DMS79 (cell line): ENCODE measurements around the gene PRUNE1.

ENCODE experiments used
- DNase-seq: peaks from one replicate; lab custom pipeline; 2025; lab: John Stamatoyannopoulos, UW

Gene PRUNE1

DNA sequence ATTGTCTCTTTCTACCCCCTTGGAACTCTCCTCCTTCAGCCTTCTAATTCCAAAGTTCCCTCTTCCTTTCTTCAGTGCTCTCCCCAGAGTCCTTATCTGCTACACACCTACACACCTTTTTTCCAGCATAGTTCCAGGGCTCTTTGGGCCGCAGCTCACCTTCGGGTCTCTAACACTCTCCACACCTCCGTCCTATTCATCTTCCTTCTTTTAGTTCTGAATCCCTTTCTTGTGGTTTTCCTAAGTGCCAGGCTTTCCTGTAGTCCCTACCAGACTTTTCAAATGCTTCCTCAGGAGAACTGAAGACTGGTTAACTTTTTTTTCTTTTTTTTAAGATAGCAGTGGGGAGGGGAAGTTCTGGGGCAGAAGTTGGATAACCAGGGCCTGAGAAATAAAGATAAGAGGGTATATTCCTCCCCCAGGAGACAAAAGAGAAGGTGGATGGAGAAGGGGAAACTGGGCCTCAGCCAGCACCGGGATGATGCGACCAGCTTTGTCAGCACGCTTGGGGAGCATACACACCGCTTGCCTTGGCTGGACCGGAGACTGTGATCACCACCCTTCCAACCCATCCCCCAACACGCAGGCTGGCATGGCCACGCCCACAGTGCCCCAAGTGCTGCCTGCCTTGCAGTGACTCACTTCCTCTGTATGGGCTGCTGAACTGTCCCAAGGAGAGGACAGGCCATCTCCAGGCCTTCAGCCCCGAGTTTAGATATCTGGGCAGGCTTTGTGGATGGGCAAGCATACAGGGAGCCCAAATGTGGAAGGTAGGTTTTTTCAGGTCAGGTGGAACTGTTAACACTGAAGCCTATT, 31.2 kb upstream of the PRUNE1 start:
- DNase-seq = no peak

DNA sequence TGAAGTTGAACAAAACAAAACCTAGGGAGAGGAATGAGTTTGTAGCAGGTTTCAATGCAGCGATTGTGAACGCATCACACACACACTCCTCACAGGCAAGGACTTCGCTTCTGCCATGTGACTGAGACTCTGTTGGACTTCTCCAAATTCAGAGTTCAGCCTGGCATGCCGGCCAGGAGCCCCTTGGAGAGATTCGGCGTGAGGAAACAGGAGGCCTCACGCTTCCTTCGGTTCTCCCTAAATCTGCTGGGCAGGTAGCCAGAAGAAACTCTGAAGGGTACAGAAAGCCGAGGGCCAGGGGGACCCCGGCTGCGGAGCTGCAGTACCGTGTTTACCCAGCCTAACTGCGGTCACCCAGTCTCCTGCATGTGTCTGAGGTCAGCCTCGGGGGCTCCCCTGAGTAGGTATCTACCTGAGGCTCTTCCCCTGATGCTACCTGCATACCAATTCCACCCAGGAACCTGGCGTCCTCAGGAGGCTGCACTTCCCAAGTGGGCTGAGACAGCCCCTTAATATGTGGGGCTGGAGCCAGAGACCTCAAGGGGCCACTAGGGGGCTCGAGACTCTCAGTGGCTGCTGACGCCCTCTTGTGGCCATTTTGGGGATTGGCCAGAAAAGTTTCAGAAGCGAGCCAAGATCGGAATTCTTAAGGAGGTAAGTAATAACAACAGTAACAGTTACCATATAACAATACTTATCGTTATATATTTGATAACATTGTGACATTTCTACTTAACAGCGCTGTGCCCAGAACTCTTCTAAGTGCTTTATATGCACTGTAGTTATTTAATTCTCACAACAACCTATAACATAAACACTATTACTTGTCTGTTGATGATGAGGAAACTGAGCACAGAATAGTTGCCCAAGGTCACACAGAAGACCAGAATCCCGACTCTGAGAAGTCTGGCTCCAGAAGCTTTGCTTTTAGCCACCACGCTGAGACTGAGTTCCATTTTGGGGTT, 28.9 kb upstream of the PRUNE1 start:
- DNase-seq = peak; percentile 75

DNA sequence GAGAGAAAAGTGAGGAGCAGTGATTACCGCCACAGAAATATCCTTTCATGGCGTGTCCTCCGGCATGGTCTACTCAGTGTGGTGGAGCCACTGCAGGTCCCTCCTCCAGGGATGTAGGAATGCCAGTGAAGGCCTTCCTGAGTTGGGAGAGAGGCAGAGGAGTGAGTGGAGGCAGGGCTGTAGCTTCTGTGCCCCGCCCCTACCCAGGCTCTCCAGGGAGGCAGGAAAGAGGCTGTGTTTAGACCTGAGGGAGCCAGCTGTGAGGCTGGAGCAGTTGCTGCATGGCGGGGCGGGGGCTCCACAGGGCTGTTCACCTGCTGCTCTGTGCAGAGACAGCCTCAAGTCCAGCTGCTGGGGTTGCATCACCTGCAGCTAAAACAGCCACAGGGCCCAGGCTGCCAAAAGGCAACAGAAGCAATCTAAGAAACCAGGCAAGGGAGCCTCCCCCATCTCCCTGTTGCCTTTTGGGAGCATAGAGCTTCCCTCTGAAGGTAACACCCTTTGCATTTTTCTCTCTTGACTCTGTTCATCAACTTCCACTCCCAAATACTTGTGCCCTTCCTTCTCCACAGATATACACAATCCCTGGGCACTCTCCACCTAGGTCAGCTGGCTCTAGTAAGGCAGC, 27.0 kb upstream of the PRUNE1 start:
- peak; percentile 79 for DNase-seq

DNA sequence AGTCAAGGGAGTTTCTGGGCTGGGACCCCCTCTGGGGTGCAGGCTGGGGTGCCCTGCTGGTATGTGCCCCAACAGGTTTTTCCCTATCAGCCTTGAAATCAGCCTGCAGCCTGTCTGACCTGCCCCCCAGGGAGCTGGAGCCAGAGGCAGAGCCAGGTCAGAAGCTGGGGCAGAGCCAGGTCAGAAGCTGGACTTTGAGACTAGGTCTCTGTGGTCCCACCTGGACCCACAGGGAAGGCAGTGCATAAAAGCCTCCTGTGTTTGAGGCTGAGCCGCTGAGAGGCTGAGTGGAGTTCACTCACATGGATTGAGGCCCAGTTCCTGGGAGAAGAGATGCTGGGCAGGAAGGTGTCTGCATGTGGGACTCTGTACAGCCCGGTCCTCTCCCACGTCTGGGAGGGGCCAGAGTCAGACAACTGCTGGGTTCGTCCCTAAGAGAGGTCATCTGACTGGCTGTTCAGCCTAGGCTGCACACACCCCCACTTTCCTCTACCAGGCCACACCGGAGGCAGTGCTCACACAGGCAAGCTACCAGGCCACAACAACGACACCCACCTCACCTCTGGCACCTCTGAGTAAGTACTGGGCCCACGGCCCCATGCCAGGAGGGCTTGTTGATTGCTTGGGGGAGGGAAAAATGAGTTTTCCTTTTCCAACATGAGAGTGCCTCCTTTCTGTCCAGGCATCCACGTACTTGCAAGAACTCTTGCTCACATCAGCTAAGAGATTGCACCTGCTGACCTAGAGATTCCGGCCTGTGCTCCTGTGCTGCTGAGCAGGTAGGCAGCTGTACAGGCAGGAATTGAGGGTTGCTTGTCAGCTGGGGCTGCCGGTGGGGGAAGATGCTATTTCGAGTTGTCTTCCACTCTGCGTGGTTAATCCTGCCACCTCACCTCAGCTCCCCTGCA, 26.2 kb upstream of the PRUNE1 start, which contains the start of gene ANXA9:
ANXA9 (plus strand) TSS at position 488 of the 908 bp plus-strand sequence. CDS start 814 bp downstream, outside the sequence.
- no peak for DNase-seq

DNA sequence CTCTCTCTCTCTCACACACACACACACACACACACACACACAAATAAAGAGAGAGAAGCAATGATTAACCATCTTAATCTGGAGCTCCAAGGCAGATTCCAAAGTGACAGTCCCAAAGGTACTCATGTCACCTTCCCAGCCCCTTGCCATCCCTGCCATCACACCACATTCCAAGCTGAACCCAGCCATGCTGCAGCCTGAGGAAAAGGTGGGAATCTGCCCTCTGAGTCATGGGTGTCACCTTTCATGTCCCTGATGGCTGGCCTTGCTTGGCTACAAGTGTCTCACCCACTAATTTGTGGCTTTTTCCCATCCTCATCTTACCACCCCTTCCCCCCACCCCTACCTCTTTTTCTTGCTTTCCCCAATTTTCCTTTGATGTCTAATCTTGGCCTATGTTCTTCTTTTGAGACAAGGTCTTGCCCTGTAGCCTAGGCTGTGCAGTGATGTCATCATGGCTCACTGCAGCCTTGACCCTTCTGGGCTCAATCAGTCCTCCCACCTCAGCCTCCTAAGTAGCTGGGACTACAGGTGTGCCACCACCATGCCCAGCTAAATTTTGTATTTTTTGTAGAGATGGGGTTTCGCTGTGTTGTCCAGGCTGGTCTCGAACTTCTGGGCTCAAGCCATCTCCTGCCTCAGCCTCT, 22.9 kb upstream of the PRUNE1 start:
- DNase-seq = no peak

DNA sequence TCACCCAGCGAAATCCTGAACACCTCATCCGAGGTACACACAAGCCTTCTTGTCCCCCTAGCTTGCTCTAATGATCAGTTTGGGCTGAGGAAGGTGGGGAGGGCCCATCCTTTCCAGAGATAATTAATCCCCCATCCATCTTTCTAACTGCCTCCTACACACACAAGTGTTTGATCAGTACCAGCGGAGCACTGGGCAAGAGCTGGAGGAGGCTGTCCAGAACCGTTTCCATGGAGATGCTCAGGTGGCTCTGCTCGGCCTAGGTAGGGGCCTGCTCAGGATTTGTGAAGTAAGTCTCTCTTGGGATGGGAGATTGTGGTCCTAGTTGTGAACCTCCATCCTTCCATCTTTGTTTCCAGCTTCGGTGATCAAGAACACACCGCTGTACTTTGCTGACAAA, 20.3 kb upstream of the PRUNE1 start:
- peak; percentile 56 for DNase-seq

DNA sequence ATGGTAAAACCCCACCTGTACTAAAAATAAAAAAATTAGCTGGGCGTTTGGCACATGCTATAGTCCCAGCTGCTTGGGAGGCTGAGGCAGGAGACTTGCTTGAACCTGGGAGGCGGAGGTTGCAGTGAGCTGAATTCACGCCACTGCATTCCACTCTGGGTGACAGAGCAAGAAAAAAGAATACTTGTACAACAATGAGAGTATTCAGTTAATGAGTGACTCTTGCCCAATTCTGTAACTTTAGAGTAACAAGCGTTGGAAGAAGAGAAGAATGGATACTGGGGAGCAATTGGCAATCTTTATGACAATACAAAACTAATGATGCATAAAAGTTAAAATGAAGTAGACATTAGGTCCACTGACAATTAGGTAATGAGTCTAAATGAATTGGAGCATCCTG, 15.6 kb upstream of the PRUNE1 start:
- DNase-seq = no peak

DNA sequence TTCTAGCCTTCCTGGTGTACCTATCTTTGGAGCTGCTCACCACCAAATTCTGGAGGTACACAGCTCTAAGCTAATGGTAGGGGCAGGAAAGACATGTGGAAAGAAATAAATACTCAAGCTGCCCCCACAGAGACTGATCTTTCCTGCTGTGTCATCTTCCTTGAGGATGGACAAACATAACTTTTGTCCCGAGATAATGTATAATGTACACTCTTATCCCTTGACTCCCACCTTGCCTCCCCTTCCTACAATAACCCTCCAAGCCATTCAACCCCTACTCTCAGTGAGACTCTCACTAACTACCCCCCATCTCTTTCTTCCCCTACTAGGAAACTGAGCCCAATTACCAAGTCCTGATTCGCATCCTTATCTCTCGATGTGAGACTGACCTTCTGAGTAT, 14.0 kb upstream of the PRUNE1 start:
- DNase-seq = no peak

DNA sequence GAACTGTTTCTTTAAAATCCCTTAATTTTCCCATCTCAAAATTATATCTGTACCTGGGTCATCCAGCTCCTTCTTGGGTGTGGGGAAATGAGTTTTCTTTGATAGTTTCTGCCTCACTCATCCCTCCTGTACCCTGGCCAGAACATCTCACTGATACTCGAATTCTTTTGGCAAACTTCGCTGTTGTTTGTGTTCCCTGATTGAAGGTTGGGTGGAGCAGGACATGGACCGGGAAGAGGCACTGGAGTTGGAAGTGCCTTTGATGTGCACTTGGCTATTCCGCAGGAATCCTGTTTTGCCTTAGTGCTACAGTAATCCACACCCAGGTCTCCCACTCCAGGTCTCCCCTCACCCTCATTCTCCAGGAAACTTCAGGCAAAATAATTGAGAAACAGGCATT, 12.8 kb upstream of the PRUNE1 start:
- no peak for DNase-seq

DNA sequence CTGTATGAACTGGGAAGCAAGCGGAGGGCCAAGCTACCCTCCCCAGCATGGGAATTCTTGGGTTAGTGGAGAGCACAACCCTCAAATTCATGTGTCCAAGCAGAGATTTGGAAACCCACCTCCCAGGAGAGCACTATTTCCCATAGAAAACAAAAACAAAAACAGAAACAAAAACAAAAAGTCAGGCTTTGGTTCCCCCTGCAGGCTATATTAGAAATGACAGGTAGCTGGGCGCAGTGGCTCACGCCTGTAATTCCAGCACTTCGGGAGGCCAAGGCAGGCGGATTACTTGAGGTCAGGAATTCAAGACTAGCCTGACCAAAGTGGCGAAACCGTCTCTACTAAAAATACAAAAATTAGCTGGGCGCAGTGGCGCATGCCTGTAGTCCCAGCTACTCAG, 12.4 kb upstream of the PRUNE1 start:
- DNase-seq = no peak

DNA sequence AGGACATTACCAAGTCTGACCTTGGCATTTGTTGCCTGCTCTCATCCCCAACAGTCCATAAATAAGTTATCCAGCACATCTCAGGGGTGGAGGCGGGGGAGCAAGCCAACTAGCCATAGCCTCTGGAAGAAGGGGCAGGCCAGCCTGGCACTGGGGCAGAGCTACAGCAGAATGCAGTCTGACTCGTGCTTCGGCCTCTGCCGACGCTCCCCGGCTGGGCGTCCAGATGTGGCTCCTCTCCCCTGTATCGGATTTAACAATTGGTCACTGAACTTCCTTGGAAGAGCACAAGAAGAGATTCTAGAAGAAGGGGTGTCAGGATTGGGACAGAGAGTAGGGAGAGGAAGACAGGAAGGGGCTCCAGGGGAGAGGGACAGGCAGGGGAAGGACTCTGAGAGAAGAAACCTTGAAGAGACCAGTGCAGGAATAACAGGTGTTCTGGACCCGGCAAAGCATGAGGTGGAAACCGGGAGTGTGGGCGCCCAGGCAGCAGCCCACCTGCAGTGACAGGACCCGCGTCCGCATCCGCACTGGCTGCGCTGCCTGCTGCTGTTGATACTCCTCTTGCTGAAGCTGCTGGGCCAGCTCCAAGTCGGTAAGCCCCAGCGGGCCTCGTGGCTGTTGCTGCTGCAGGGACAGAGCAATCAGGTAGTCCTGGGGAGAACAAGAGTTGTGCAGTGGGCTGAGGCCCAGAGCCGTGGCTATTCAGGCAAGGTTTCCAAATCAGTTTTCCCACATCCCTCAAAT, 10.9 kb upstream of the PRUNE1 start:
- no peak for DNase-seq

DNA sequence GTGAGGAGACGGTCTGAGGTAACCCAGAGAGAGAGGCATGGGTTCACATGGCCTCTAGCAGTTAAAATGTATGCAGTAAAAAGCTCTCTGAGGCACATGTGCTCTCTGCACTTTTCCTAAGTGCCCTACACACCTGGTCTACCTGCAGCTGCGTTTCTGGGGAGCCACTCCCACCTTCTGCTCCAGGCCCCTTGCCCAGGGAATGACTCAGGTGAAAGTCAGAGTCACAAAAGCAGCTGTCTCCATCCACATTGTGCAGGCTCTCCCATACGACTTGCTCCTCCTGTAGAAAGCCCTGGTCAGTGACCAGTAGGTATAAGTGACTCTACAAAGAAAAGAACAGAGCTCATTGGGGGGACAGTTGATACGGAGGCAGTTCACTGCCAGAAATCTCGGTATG, 10.3 kb upstream of the PRUNE1 start:
- no peak for DNase-seq

DNA sequence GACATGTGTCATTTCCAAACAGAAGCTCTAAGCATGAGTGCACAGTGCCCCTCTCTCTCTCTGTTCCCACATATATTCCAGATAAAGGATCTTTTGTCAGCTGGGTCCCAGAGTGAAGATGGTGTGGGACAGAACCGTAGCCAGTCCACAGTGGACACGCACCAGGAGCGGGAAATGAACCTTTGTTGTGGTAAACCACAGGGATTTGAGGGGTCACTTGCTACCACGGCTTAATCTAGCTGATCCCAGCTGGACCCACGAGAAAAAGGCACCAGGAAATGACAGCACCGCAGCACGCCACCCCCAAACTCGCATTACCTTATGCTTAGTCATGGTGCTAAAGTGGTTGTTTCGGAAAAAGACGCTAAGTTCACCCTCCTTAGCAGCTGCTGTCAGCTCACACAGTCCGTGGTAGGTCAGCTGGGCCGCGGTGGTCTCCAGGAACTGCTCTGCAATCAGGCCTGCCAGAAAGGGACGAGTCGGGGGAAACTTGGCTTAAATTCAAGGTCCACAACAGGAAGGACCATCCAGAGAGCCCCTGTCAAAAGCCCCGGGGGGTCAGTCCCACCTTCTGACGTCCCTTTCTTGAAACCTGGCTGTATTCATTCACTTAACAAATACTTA, 9.1 kb upstream of the PRUNE1 start:
- DNase-seq = no peak

DNA sequence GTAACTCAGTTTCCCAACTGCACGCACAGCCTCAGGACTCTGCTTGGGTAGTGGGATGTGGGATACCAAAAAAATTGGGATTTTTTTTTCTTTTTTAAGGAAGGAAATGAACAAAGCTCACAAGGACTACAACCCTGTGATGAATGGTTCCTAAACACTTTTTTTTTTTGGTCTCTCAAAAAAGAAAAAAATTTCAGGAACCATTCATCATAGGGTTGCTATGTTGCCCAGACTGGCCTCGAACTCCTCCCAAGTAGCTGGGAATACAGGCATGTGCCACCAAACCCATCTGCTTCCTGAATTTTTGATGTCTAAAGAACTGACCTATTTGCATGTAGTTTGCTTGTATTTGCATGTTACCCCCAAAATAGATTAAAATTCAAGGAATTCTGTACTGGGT, 8.3 kb upstream of the PRUNE1 start:
- DNase-seq = no peak

DNA sequence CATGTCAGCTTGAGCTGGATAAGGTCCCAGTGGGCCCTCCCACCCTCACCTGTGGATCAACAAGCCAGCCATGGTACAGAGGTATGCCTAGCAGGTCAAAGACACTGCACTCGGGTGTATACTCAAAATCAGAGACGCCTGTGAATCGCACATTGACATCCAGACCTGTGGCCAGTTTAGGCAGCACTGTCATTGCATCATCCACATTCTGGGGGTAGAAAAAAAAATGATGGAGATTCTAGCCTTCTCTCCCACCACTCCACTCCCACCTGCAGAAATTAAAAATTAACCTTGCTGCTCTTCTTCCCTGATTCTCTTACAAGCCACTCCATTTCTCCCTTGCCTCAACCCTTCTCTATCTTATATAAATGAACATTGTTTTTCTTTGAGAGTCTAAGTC, 7.8 kb upstream of the PRUNE1 start:
- DNase-seq = no peak

DNA sequence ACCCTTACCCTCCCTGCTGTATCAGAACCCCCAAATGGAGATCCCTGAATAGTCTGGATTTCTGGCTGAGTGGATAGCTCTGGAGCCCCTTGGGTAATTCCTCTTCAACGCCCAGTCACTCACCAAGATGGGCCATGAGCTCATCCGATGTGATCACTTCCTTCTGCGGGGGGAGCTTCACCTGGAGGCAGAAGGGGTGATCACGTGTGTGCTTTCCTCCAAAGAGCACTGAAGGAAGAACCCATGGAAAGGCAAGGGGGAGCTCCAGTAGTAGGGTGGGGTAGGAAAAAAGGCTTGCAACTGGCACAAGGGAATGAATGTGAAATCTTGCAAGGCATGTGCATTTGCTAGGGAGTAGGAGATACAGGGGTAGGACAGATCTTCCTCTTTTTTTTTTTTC, 6.6 kb upstream of the PRUNE1 start:
- no peak for DNase-seq

DNA sequence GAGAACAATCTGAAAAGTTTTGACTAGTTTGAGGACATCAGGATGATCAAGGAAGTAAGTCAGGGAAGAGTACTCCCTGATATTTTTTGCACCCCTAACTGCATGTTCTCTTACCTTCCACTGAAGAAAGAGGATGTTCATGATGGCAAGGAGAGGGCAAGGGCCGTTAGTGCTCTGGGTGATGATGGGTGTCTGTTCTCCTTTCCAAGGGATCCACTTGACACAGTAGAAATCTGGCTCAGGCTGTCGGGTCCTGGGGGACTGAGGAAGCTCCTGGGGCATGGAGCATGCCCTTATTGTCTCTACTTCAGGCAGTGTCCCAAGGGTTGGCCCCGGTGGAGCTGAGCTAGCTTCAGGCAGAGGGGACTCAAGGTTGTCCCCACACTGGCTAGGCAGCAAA, 6.2 kb upstream of the PRUNE1 start:
- DNase-seq = no peak

DNA sequence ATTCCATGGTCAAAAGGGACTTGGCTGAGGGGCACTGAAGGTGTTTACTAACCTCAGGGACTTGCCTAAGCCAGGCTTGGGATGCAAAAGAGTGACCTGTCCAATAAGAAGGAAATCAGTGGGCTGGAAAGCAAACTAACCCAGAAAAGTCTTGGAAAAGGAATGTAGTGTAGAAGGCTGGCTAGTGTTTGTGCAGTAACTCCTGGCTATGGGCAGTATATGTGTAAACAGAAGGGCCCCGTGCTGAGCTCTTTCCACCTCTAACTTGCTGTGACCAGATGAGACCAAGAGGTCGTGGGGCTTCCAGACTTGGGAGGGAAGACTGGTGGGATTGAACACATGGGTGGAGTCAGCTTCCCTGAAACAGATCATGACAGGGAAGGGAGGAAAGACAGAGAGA, 5.6 kb upstream of the PRUNE1 start:
- DNase-seq = no peak

DNA sequence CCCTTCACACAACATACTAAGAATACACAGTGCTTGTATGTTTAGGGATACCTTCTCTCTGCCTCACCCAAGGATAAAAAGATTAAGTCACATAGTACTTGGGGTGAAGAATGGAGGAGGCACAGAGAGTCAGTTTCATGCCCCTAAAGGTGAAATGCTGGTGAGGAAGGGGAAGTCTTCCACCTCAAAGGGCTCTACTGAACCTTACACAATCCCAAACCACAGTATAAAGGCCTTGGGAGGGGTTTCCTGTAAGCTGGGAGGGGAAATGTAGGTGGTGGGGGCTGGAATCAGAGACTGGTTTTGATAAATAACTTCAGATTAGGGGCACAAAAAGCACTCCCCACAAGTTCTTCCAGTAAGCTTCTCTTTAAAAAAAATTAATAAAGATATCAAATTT, 5.1 kb upstream of the PRUNE1 start:
- DNase-seq = no peak
